Kasumi-1 (cell line): ENCODE measurements around the gene RNF181.
A peak's percentile ranks its signal among the peaks of the same experiment; 100 is the strongest.
"Not testable (repeated sequence)": the region's sequence is repeated elsewhere in the genome, so short reads cannot be mapped to it uniquely, and the experiment has no call there.

ENCODE experiments used
- DNase-seq, 2 experiments: peaks; one replicate each; lab custom pipeline; 2025; lab: John Stamatoyannopoulos, UW

RNF181 gene

GRCh38 chr2:85595301-85596025 is at the start of gene RNF181:
TSS of gene RNF181 (plus strand) at chr2:85595745. CDS start at chr2:85595764, 19 bp downstream.
- peak; percentile 99 for DNase-seq

DNA sequence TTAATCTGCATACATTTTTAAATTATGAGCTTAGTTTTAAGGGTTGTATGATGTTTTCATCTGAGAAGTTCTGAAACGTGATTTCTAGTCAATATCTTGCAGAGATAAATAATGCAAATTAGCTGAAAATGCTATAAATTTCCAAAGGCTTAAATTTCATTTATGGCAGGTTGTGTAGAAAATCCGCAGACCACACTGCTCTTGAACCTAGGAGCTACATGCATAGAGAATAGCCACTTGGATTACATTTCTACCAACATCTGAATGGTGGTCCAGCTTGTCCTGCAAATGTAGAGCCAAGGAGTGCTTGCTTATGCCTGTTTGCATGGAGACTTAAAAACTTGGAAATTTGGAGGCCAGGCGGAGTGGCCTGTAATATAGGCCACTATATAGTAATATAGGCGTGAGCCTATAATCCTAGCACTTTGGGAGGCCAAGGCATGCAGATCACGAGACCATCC is 49.7 kb upstream of the RNF181 start:
- DNase-seq: no peak

GRCh38 chr2:85547089-85547858 is 48.3 kb upstream of the RNF181 start:
- peak; percentile 47 to 48 for DNase-seq

DNA sequence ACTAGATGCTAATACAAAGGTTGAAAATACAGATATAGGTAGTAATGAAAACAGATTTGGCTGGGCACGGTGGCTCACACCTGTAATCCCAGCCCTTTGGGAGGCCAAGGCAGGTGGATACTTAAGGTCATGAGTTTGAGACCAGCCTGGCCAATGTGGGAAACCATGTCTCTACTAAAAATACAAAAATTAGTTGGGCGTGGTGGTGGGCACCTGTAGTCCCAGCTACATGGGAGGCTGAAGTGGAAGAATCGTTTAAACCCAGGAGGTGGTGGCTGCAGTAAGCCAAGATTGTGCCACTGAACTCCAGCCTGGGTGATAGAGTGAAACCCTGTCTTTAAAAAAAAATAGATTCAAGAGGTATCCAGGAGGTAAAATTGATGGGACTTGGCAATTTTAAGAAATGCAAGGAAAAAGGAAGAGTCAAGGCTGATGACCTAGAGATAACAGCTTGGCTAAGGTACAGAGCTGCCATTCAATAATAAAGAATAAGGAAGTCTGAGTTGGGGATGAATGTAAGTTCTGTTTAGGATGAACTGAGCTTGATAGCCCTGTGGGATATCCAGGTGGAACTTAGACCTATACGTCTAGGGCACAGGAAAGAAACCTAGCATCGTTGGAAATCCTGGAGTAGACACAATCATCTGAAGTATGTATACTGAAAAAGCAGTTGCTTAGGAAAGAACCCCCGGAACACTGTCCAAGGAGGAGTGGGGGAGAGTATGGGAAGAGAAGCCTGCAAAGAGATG is 47.5 kb upstream of the RNF181 start:
- DNase-seq: peak; percentile 26

DNA sequence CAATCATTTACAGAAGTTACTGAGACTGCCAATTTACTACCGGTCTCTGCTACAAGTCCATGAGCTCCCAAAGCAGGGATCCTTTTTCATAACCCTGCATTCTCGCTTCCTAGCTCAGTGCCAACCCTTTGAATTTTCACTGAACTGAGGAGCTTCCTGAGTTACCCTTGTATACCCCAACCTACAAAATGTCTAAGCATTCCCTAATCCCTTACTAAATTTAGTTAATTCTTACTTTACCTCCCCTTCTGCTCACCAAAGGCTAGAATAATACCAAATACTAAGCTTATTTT is 47.0 kb upstream of the RNF181 start:
- no peak for DNase-seq

- DNase-seq: no peak
These were observed 46.5 kb upstream of the RNF181 start for GRCh38 chr2:85549095-85549494.

GRCh38 chr2:85549826-85550225 is 45.7 kb upstream of the RNF181 start:
- peak in 1 of 2 experiments; percentile 17 for DNase-seq

GRCh38 chr2:85550486-85550885 is 45.1 kb upstream of the RNF181 start:
- DNase-seq: peak; percentile 73 to 82

DNA sequence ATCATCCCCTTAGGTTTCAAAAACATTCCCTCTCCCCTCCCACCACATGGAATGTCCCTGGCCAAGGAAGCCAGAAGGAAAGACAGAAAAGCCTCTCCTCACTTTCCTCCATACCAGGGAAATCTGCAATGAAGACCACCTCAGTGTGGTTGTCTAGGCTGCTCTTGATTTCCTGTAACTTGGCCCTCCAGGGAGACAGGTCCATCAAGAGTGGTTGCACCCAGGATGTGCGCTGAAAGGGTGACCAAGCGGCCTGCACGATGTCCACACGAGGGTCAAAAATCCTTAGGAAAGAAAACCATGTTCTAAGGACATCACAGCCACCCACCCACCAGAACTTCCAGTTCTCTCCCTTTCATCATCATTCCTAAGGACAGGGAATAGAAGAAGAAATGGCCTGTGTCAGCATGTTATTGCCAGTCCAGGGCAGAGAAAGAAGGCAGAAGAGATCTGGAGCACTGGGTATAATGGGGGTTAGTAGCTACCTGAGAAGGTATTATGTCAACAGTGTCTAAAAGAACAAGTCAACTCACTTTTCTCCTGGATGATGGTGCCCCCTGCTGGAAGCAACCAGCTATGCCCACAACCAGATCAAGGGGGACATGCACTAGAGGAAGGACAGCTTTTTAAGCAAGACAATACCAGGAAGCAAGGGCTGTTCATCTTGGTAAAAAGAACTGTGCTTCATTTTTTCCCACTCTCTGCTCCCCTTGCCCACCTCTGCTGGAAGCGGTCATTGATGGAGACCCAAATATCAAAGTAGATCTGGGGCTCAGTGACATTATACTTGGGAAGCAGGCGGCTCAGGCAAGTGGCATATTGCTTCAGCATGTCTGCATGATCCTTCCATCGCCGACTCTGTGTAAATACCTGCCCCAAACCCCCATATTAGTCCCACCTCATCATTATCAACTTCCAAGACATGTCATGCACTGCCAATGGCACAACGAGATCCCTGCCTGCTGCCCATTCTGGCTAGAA is 43.6 kb upstream of the RNF181 start:
- peak; percentile 81 to 85 for DNase-seq

DNA sequence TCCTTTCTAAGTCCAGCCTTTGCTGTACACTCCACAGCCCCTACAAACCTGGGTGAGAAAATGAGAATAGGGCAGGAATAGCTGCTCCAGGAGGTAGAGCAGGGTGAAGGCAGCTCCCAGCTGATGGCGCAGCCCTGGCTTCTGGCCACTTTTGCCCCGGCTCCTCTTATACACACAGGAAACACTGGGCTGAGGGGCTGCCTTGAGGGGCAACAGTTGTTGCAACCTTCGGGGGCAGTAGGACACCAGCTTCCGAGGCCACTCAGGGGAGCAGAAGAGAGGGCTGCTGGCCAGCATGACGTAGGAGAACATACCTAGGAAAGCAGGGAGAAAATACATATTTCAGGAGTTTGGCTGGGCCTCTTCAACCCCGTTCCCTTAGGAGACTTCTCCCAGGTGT is 42.4 kb upstream of the RNF181 start:
- DNase-seq: no peak

DNA sequence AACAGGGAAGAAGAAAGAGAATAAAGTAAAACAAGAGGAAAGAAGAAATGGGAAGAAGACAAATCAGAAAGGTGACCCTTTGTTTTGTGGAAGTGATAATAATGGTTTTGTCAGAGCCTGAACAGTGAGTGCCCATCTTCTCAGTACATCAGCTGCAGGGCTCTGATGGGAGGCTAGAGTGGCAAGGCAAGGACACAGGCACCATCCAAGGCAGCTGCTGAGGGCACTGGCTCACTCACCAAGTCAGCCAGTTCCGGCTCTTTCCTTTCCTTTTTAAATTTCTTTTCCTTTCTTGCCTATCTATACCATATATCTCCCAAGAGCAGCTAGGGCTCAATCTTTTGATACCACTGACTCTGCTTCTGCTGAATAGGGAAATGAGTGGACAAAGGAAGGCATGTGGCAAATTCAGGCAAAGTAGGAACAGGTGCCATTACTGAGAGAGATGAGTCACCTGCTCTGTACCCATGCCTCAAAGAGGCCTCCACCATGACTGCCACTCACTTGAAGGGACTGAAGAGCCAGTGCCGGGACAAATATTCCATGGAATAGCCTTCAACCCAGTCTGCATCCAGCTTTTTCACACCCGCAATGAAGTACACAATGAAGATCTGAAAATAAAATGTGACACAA is 40.4 kb upstream of the RNF181 start:
- DNase-seq: no peak

DNA sequence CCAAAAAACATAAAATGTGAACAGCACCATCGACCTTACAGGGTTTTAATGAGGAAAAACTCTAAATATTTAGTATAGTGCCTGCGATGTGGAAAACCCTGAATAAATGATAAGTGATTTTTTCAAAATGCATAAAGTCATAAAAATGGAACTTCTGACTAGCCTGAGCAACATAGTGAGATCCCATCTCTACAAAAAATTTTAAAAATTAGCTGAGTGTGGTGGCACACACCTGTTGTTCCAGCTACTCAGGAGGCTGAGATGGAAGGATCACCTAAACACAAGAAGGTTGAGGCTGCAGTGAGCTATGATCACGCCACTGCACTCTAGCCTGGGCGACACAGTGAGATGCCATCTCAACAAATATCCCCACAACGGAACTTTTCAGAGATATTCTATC is 38.4 kb upstream of the RNF181 start:
- no peak for DNase-seq

DNA sequence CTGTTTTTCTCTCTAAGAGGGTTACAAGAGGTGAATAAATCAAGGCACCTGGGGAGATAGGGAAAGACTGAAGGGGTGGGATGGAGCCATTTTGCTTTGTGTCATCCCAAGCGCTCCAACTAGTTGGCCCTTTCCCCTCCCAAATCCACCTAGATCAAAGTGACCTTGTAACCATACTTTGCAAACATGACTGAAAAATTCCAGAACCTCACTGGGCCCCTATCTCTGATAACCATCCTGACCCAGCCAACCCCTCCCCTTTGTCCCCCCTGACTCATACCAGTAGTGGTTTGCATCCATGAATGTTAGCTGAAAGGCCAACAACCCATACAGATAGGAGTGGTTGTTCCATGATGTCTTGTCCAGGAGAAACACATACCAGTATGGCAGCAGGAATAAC is 37.4 kb upstream of the RNF181 start:
- no peak for DNase-seq

GRCh38 chr2:85560403-85560726 is 35.2 kb upstream of the RNF181 start:
- DNase-seq: not testable (repeated sequence)

DNA sequence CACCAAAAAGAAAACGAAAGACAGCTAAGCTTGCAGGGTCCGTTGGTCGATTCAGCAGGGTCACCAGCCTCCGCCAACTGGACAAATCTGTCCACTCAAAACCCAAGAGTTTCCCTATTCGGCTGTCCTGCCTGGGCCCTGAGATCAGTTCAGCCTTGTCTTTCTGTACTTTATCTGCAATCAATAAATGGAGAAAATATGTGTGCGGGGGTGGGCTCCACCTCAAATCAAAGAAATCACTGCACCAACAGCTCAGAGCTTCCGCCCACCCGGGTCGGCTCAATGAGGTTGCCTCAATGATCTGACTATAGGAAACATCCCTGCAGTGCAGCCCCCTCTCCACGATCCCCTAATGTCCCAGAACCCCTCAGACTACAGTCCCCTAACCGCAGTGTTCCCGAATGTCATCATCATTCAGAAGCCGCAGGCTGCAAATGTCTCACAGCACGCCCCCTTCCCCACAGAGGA is 34.7 kb upstream of the RNF181 start:
- no peak for DNase-seq

DNA sequence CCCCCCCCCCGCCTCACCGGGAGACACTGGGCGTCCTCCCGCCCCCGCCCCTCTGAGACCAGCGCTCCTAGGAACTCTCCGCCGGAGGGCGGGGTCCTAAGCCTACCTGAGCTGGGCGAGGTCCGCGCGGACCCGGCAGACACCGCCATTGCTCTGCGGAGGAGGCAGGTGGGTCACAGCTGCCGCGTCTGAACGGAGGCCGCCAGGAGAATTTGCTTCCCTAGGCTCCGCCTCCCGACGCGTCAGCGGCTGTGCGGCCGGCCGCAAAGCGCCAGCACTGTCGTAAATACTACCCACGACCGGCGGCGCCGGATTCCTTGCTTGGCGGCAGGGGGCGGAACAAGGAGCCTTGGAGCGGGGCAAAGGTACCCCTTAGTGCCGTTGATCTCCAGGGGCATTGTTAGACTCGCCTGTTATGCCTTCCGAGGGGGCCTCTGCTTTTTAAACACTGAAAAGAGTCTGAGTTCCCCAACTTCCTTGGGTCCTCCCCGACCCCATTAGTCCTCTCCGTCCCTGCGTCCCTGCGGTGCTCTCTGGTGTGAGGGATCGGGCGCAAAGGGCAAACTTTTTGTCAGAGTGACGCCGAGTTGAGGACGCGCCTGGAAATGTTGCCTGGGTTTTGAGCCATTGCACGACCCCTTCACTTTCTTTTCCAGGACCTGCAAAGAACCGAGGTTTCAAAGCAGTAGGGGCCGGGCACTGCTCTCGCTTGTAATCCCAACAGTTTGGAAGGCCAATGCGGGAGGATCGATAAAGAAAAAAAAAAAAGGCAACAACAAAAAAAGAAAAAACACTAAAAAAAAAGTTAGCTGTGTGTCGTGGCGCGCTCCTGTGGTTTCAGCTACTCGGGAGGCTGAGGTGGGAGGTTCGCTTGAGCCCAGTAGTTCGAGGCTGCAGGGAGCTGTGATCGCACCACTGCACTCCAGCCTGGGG is 34.0 kb upstream of the RNF181 start, which contains the start of gene GGCX:
Gene GGCX (minus strand): TSS at position 214 of the 933 bp plus-strand sequence. CDS start 65 bp downstream, at position 149.
- peak; percentile 92 to 93 for DNase-seq

DNA sequence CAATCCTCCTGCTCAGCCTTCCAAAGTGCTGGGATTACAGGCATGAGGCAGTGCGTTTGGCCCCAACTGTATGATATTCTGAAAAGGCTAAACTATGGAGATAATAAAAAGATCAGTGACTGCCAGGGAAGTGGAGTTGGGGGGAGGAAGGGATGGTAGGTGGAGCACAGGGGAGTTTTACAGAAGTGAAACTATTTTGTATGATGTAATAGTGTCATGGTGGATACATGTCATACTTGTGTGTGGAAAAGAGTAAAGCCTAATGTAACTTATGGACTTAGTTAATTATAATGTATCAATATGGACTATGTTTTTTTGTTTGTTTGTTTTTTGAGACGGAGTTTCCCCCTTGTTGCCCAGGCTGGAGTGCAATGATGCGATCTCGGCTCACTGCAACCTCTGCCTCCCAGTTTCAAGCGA is 31.4 kb upstream of the RNF181 start:
- DNase-seq: peak in 1 of 2 experiments; percentile 15

GRCh38 chr2:85566265-85566664 is 29.3 kb upstream of the RNF181 start:
- no peak for DNase-seq

DNA sequence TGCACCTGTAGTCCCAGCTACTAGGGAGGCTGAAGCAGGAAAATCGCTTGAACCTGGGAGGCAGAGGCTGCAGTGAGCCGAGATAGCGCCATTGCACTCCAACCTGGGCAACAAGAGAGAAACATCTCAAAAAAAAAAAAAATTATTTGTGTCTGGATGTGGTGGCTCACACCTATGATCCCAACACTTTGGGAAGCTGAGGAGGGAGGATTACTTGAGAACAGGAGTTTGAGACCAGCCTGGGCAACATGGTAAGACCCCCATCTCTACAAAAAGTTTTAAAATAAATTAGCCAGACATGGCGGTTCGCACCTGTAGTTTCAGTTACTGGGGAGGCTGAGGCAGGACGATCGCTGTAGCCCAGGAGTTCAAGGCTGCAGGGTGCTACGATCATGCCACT is 19.8 kb upstream of the RNF181 start:
- DNase-seq: no peak

DNA sequence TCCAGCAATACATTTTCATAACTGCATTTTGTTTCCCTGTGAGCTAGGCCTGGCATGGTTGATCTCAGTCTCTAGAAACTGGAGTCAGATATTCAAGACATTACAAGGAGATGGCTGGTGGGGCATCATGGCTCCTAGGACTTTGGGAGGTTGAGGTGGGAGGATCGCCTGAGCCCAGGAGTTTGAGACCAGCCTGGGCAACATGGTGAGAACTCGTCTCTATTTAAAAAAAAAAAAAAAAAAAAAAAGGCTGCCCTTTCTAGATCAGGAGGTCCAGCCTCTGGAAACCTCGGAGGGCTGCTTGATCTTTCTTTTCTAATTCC is 18.5 kb upstream of the RNF181 start:
- no peak for DNase-seq
